Neural progenitor cell (in vitro differentiated cells): ENCODE data around the gene PMPCA. TPM values are rescaled to one million over a fixed set of nuclear protein-coding genes. Genes with fewer than 3 reads are reported as not detected.

Experiments
- DNase-seq: peaks from one replicate; pipeline ENCODE4 v3.0.0-alpha.2; 2016; ENCODE audit warnings: low spot score
- H2AFZ ChIP-seq: fragments of 200-600 bp; sonication (generic); replicated peaks from 2 replicates; pipeline ENCODE4 v1.6.1; 2016; ENCODE audit warnings: antibody characterized with exemption
- H3F3A ChIP-seq: fragments of 200-600 bp; sonication (generic); 2 replicates; pipeline ENCODE4 v1.6.1; 2016; ENCODE audit warnings: antibody characterized with exemption, low read depth
- H3K27ac ChIP-seq: fragments of 200-600 bp; sonication (generic); 2 replicates; pipeline ENCODE4 v1.5.1; 2016; ENCODE audit warnings: mild to moderate bottlenecking
- H3K27me3 ChIP-seq: fragments of 200-600 bp; sonication (generic); 2 replicates; pipeline ENCODE4 v1.6.1; 2016; ENCODE audit warnings: mild to moderate bottlenecking, moderate library complexity
- H3K36me3 ChIP-seq: fragments of 200-600 bp; sonication (generic); 2 replicates; pipeline ENCODE4 v1.5.1; 2016
- H3K4me1 ChIP-seq: fragments of 200-600 bp; sonication (generic); 2 replicates; pipeline ENCODE4 v1.6.1; 2016; ENCODE audit warnings: mixed run types
- H3K4me2 ChIP-seq: fragments of 200-600 bp; sonication (generic); 2 replicates; pipeline ENCODE4 v1.6.1; 2016
- H3K4me3 ChIP-seq: fragments of 200-600 bp; sonication (generic); 2 replicates; pipeline ENCODE4 v1.5.1; 2016
- H3K79me2 ChIP-seq: fragments of 200-600 bp; sonication (generic); 2 replicates; pipeline ENCODE4 v1.6.1; 2016; ENCODE audit warnings: low read depth
- H3K9ac ChIP-seq: fragments of 200-600 bp; sonication (generic); 2 replicates; pipeline ENCODE4 v1.6.1; 2016
- H3K9me3 ChIP-seq: fragments of 200-600 bp; sonication (generic); 2 replicates; pipeline ENCODE4 v1.5.1; 2016; ENCODE audit warnings: low read depth
- H4K20me1 ChIP-seq: fragments of 200-600 bp; sonication (generic); 2 replicates; pipeline ENCODE4 v1.6.1; 2016; ENCODE audit warnings: low read depth
- H3K27ac Mint-ChIP-seq: 3 replicates; pipeline ENCODE4 v1.8.0; 2021; ENCODE audit warnings: mixed read lengths
- H3K27me3 Mint-ChIP-seq: 2 replicates; pipeline ENCODE4 v1.8.0; 2022; ENCODE audit warnings: low read depth, mild to moderate bottlenecking, inconsistent platforms, moderate library complexity, mixed read lengths; ENCODE audit not compliant: insufficient read depth
- H3K36me3 Mint-ChIP-seq: 3 replicates; pipeline ENCODE4 v1.8.0; 2021; ENCODE audit warnings: mixed read lengths
- H3K4me1 Mint-ChIP-seq: 3 replicates; pipeline ENCODE4 v1.8.0; 2021; ENCODE audit warnings: mixed read lengths
- H3K4me3 Mint-ChIP-seq: 3 replicates; pipeline ENCODE4 v1.8.0; 2021; ENCODE audit warnings: mild to moderate bottlenecking, moderate library complexity, mixed read lengths
- H3K9me3 Mint-ChIP-seq: 3 replicates; pipeline ENCODE4 v1.8.0; 2020; ENCODE audit warnings: mixed read lengths
- CTCF ChIP-seq: fragments of 200-600 bp; sonication (generic); IDR thresholded peaks from 2 replicates; pipeline ENCODE4 v1.5.1; 2017; ENCODE audit warnings: antibody characterized with exemption, mild to moderate bottlenecking
- EZH2 ChIP-seq: fragments of 200-600 bp; sonication (generic); IDR thresholded peaks from 2 replicates; pipeline ENCODE4 v1.6.1; 2017; ENCODE audit warnings: antibody characterized with exemption, mild to moderate bottlenecking, moderate library complexity
- EZH2phosphoT487 ChIP-seq: fragments of 200-600 bp; sonication (generic); IDR thresholded peaks from 2 replicates; pipeline ENCODE4 v1.6.1; 2017; ENCODE audit warnings: antibody characterized with exemption
- total RNA-seq: library from RNA; depleted of rRNA; stranded (reverse); fragments of >200 nt; gene quantifications from 2 replicates; pipeline ENCODE4 v1.2.3, GENCODE V29; 2015; ENCODE audit warnings: low replicate concordance

The PMPCA gene
- total RNA-seq, 1 donor from 2014 or later, result 51.3 TPM

- H3K4me2 ChIP-seq, result no peak overlapping the region
- H3K79me2 ChIP-seq, result peaks cover 24% of the 10 kb centered on the region
- TF ChIP-seq EZH2 (no peak), CTCF (no peak), EZH2phosphoT487 (no peak)
- peaks cover 8% of the 10 kb centered on the region for H3K4me1 Mint-ChIP-seq
- no peak overlapping the region for H3K27ac Mint-ChIP-seq
- no peaks in the 10 kb centered on the region for H3K9me3 ChIP-seq
- no peaks in the 10 kb centered on the region for H3K27me3 ChIP-seq
- H3K27me3 Mint-ChIP-seq, result peaks cover 3% of the 10 kb centered on the region
- H4K20me1 ChIP-seq, result peaks cover 23% of the 10 kb centered on the region
- H3K36me3 Mint-ChIP-seq, result peaks cover 8% of the 10 kb centered on the region
- H3K36me3 ChIP-seq, result no peaks in the 10 kb centered on the region
- H3K27ac ChIP-seq, result no peak overlapping the region
- H2AFZ ChIP-seq, result no peak overlapping the region
- no peaks in the 10 kb centered on the region for H3K4me1 ChIP-seq
- H3K9me3 Mint-ChIP-seq, result no peaks in the 10 kb centered on the region
- no peak overlapping the region for H3K9ac ChIP-seq
- no peak overlapping the region for H3K4me3 ChIP-seq
- H3K4me3 Mint-ChIP-seq, result no peak overlapping the region
- no peaks in the 10 kb centered on the region for H3F3A ChIP-seq
- DNase-seq, result no peak
These were observed 21.4 kb downstream of the PMPCA start for GRCh38 chr9:136431782-136432350.

GRCh38 chr9:136432591-136432990 is 22.1 kb downstream of the PMPCA start:
- Histone ChIP-seq H3K4me2 (no peak overlapping the region), H3K36me3 (no peaks in the 10 kb centered on the region), H3K4me1 (peaks cover 2% of the 10 kb centered on the region), H3K9me3 (no peaks in the 10 kb centered on the region), H3F3A (no peaks in the 10 kb centered on the region), H3K4me3 (no peak overlapping the region), H3K9ac (no peak overlapping the region), H3K27me3 (no peaks in the 10 kb centered on the region), H2AFZ (no peak overlapping the region), H3K79me2 (peaks cover 31% of the 10 kb centered on the region), H4K20me1 (peaks cover 30% of the 10 kb centered on the region), H3K27ac (no peak overlapping the region)
- H3K36me3 Mint-ChIP-seq, result peaks cover 11% of the 10 kb centered on the region
- no peak overlapping the region for H3K27ac Mint-ChIP-seq
- no peak overlapping the region for H3K4me3 Mint-ChIP-seq
- peaks cover 4% of the 10 kb centered on the region for H3K27me3 Mint-ChIP-seq
- no peak for DNase-seq
- H3K9me3 Mint-ChIP-seq, result no peaks in the 10 kb centered on the region
- no peak for TF ChIP-seq EZH2phosphoT487
- TF ChIP-seq EZH2, result no peak
- TF ChIP-seq CTCF, result no peak
- peaks cover 15% of the 10 kb centered on the region for H3K4me1 Mint-ChIP-seq

- no peak overlapping the region for H3K4me3 Mint-ChIP-seq
- Histone ChIP-seq H3K4me3 (no peak overlapping the region), H3K27me3 (no peaks in the 10 kb centered on the region), H3F3A (no peaks in the 10 kb centered on the region), H3K36me3 (no peaks in the 10 kb centered on the region), H3K79me2 (peaks cover 37% of the 10 kb centered on the region), H3K9ac (no peak overlapping the region), H4K20me1 (peaks cover 36% of the 10 kb centered on the region), H2AFZ (no peak overlapping the region), H3K4me2 (no peak overlapping the region), H3K9me3 (no peaks in the 10 kb centered on the region), H3K4me1 (peaks cover 8% of the 10 kb centered on the region), H3K27ac (no peak overlapping the region)
- H3K27me3 Mint-ChIP-seq, result peaks cover 7% of the 10 kb centered on the region
- TF ChIP-seq EZH2phosphoT487 (no peak), EZH2 (no peak), CTCF (no peak)
- H3K9me3 Mint-ChIP-seq, result no peaks in the 10 kb centered on the region
- H3K27ac Mint-ChIP-seq, result no peak overlapping the region
- H3K4me1 Mint-ChIP-seq, result peaks cover 20% of the 10 kb centered on the region
- DNase-seq, result no peak
- peaks cover 13% of the 10 kb centered on the region for H3K36me3 Mint-ChIP-seq
These were observed 22.7 kb downstream of the PMPCA start for GRCh38 chr9:136433043-136433715.
